Measurements from ENCODE around the gene MDFI.
A peak's percentile ranks its signal among the peaks of the same experiment; 100 is the strongest.
"Not testable (repeated sequence)": the region's sequence is repeated elsewhere in the genome, so short reads cannot be mapped to it uniquely, and the experiment has no call there.

The MDFI gene

DNA sequence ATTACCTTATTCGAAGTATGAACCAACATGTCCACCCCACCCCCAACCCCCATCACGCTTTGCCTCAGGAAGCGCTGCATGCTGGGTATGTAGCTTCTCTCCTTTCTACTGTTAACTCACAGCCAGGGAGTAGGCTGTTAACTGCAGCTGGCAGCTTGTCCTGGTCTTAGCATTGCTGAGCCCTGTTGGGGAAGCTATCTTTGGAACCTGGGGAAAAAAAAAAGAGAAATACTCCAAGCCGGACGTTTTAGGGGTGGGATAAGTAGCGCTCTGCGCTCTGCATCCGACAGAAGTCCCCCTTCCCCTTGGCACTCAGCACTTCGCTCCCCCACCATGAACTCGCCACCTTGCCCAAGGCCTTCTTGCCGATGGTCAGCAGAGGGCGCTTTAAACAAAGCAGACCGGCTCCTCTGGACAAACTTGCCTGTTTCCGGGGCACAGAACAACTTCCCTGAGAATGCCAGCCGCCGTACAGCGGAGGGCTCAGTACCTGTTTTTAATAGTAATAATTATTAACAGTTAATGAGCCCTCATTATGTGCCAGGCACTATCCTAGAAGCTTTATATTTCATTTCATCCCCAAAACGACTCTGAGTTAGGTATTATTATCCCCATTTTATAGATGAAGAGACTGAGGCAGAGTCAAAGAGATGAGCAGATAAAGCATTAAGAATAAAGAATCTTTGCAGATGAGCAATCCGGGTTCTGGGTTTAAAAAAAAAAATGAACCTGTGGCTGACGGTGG lies 35.2 kb upstream of the MDFI start:
- DNase-seq (ENCODE audit: low read depth): peak; percentile 65

DNA sequence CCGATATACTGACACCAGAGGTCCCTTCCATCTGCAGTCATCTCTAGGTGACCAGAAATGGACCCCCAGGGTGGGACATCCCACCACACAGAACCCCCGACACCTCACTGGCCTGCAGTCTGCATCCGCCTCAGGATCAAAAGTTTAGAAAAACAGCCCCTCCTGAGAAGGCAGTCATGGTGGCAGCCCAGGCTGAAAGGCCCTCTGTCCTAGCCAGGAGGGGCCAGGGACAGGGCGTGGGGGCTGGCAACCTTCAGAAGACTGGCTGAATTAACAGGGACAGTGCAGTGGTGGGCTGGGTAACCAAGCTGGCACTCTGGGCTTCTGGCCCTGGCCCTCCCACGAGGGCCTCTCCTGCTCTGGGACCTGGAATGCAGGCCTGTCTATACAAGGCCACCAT lies 34.3 kb upstream of the MDFI start:
- DNase-seq (ENCODE audit: low read depth): no peak

DNA sequence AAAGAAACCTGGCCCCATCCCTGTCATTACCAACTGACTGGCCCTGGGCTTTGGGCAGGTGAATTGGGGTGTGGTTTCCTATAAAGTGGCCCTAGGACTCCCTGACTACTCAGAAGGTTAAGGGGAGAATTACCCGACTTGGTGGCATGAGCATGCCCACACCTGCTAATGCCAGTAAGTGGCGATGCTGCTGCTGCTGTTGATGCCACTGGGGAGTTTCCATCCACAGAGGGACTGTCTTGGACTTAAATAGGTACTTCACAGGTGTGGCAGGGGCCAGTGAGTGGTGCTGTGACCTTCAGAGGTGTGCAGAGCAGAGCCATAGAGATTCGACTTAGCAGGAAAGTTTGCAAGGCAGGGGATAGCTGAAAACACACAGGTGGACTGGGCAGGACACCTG lies 32.6 kb upstream of the MDFI start:
- no peak for DNase-seq (ENCODE audit: low read depth)

DNA sequence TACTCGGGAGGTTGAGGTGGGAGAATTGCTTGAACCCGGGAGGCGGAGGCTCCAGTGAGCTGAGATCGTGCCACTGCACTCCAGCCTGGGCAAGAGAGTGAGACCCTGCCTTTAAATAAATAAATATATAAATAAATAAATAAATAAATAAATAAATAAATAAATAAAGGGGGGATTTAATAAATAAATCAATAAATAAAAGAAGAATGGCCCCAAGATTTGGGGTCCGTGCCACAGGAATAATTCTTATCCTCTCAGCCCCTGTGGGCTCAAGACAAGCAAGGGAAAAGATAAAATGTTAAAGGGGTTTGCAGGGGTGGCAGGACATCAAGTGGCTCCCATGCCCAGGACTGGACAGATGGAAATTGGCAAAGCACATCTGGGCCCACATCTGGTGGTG lies 31.2 kb upstream of the MDFI start:
- no peak for DNase-seq (ENCODE audit: low read depth)

DNA sequence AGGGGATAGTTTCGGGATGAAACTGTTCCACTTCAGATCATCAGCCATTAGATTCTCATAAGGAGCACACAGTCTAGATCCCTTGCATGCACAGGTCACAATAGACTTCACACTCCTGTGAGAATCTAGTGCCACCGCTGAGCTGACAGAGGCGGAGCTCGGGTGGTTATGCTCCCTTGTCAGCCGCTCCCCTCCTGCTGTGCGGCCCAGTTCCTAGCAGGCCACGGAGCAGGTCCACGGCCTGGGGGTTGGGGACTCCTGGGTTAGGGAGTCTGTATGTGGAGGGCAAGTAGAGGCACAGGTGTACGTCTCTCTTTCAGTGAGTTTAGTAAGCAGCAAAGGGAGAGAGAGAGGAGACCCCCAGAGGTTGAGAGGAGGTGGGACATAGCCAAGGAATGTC lies 30.5 kb upstream of the MDFI start:
- DNase-seq (ENCODE audit: low read depth): no peak

DNA sequence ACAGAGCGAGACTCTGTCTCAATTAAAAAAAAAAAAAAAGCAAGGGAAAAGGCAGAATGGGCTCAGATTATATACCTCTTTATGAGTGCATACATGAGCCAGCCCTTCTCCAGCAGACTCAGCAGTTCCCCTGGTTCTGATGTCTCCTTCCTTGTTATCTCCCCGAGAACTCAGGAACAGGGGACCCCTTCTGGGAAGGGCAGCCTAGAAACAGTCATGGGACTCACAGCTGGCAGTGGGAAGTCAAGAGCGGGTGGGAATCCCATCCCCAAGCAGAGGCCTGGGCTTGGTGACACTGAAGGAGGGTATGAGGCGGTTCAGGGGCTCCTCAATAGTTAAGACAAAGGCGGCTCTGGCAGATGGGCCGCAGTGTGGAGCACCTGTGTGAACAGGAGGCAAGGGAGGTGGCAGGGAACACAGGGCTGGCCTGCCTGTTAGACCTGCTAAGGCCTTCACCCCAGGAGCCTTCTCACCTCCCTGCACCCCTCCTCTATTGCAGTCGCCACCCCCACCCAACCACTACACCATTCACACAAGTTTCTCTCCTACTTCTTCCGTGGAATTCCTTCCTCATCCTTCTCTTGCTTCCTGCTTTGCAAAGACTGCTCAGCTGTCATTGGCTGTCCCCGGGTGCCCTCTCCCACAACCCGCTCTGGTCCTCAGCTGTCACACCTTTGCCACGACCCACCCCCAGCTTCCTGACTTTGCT lies 29.7 kb upstream of the MDFI start:
- no peak for DNase-seq (ENCODE audit: low read depth)

DNA sequence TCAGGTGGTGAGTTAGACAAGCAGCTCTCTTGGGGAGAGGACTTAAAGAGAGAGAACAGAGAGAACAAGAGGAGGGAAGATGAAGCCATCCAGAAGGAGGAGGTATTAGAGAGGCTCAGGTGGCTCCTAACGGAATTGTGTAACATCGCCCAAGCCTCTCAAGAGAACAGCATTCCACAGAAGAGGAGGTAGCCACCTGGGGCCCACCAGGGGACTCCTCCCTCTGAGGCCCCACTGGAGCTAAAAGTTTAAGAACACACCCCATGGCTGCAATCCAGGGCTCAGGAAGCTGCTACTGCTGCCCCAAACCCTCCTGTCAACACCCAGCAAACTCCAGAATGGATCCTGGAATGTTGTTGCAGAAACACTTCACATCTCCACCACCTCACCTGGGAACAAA lies 23.6 kb upstream of the MDFI start:
- no peak for DNase-seq (ENCODE audit: low read depth)

DNA sequence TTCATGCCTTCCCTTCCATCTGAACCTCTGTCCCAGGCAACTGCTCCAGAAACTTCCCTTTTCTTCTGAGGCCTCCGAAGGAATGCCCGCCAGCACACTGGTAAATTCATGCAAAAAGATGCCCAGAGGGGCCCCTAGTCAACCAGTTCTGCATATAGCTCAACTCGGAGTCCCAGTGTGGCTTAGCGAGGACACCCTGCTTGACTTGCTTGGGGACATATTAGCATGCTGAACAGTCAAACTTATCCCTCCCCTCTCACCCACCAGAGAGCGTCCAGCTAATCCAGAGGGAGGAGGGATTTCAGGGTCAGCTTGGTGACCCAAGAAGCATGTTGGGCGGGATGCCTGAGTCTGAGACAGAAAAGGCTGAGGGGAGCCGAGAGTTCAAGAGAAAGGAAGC lies 23.0 kb upstream of the MDFI start:
- no peak for DNase-seq (ENCODE audit: low read depth)

DNA sequence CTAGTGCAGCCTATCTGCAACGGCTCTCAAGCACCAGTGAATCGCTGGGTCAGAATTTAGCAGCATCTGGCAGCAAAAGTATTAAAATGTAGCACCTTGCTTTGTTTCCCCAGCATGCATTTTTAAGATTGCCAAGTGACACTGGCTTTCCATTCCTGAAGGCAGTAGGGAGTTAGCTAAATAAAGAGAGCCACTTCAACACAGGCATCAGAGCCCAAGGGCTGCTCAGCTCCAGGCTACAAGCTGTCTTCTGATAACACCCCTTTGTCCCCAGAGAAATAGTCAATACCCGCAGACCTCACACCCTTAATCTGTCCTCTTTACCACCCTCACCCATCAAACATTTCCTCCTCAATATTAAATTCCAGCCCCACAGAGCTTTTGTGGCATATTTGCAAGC lies 19.7 kb upstream of the MDFI start:
- DNase-seq (ENCODE audit: low read depth): no peak

DNA sequence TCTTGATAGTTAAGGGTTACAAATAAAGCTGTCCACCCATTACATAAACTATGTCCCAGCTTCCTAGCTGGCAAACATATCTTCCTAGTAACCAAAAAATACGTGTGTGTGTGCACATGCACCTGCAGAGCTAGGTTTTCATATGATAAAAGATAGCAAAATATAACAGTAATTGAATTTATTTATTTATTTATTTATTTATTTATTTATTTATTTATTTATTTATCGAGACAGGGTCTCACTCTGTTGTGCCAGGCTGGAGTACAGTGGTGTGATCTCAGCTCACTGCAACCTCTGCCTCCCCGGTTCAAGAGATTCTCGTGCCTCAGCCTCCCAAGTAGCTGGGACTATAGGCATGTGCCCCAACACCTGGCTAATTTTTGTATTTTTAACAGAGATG lies 19.1 kb upstream of the MDFI start:
- not testable (repeated sequence) for DNase-seq (ENCODE audit: low read depth)

DNA sequence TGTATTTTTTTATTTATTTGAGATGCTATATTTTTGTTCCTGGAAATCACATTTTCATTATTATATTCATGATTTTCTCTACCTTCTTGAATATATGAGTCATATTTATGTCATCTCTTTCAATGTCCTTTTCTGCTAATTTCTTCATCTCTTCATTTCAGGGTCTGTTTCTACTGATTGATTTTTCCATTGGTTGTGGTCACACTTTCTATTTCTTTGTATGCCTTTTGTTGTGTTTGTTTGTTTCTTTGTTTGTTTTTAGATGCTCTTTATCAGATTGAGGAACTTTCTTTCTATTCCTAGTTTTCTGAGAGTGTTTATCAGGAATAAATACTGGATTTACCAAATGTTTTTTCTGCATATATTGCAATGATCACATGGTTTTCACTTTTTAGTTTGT lies 16.9 kb upstream of the MDFI start:
- no peak for DNase-seq (ENCODE audit: low read depth)

DNA sequence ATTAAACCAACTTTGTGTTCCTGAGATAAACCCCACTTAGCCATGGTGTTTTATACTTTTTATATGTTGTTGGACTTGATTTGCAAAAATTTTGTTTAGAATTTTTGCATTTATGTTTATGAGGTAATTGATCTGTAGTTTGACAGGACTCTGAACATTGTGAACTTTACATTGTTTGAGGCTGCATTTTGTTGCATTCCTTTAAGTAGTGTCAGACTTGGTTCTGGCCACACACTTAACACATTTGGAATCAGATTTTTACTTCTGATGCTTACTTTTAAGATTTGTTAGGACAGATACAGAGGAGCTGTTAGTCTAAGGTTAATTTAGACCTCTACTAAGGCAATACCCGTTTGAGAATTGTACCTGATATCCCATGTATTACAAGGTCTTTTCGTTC lies 16.5 kb upstream of the MDFI start:
- DNase-seq (ENCODE audit: low read depth): no peak

DNA sequence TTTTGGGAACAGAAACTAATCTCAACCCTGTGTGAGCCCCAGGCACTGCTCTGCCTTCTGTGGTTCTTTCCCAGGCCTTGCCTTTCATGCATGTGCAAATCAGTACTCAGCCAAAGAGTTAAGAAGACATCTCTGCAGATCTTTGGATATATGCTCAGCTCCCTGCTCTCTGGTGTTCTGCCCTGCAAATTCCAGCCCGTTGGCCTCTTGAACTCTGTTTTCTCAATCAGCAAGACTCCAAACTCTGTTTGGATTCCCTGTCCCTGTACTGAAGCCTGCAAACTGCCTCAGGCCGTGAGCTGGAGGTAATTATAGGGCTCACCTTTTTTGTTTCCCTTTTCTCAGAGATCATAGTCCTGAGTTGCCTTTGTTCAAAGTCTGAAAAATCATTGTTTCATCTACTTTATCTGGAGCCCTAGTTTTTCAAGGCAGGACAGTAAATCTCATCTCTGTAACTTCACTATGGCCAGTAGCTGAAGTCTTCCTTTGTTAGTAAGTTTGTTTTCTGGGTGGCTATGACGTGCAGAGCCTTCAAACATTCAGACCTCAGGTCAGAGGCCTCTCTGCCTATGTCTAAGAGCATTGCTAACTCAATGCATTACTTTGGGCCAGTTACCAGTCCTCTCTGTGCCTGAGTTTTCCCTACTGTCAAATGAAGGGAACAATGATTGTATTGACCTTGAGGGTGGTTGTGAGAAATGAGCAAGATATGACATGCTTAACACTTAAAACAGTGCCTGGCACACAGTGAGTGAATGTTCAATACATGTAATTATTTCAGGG lies 15.9 kb upstream of the MDFI start:
- no peak for DNase-seq (ENCODE audit: low read depth)

DNA sequence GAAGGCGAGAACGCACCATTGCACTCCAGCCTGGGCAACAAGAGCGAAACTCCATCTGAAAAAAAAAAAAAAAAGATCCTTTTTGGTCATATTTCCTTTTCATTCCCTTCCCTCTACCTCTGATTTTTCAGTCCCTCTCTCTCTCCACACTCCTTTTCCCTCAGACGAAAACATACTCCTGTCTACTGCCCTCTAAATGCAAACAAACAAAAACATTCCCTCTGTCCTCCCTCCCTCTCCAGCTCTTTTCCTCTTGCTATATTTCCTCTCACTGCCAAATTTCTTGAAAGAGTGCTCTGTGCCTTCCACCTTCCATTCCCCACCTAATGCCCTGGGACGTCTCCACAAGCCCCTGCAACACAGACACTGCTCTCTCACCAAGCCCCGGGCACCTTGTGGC lies 14.9 kb upstream of the MDFI start:
- DNase-seq (ENCODE audit: low read depth): no peak

DNA sequence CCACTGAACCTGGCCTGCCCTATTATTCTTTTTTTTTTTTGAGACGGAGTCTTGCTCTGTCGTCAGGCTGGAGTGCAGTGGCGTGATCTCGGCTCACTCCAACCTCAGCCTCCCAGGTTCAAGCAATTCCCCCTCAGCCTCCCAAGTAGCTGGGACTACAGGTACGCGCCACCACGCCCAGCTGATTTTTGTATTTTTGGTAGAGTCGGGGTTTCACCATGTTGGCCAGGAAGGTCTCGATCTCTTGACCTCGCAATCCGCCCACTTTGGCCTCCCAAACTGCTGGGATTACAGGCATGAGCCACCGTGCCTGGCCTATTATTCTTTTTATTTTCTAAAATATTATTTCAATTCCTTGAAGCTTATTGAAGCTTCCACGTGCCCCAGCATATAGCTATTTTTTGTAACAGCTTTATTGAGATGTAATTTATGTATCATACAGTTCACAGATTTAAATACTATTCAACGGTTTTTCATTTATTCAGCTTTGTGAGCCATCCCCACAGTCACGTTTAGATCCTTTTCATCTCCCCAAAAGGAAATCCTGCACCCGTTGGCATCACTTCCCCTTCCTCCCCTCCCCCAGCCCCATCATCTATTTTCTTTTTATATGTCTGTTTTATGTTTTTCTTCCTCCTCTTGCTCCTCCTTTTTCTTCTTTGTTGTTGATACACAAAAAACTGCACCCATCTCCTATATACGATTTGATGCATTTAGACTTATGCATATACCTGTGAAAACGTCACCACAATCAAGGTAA lies 13.5 kb upstream of the MDFI start:
- no peak for DNase-seq (ENCODE audit: low read depth)

DNA sequence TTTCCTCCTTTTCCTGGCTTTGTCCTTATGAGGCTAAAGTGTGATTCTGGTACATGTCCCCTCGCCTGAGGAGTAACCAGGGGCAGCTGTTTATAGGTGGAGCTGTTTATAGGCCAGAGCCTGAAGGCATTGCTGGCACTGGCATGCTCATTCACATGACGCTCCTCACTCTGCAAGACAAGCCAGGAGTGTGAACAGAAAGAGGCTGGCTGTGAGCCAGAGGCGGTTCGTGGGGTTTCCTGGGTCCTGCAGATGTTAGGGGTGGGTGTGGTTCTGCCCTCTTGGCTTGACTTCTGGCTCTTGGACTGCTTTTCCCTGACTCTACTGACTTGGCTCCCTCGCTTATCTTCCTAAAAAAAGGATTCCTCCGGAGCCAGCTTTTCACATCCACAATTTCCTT lies 12.8 kb upstream of the MDFI start:
- peak; percentile 34 for DNase-seq (ENCODE audit: low read depth)

DNA sequence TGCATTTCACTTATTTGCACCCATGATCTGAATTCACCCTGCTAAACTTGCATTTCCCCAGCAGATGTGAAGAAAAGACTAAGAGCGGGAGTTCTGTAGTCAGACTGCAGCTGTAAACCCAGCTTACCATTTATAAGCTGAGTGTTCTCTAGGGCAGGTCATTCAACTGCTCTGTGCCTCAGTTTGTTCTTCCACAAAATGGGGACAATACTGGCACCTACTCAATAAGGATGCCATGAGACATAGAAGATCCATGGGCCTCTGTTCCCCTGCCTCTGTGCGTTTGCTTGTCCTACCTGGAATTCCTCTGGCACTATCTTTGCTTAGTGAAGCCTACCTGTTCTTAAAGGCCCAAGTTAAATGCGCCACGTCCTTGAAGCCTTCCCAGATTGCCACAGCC lies 12.2 kb upstream of the MDFI start:
- no peak for DNase-seq (ENCODE audit: low read depth)

DNA sequence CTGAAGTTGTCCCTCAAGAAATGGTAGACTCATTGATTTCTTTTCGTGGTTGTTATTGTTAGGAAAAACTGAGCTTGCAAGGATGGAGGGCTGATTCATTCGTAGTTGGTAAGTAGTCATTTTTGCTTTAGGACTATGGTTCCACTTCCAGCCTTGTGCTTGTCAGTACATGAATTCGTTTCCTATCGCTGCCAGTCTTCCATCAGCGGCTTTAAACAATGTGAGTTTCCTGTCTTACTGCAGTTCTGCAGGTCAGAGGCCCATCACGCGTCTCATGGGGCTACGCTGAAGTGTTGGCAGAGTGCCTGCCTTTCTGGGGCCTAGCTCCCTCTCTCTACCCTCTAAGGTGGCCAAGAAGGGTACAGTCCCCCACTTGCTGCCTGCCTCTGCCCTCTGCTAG lies 11.4 kb upstream of the MDFI start:
- no peak for DNase-seq (ENCODE audit: low read depth)

DNA sequence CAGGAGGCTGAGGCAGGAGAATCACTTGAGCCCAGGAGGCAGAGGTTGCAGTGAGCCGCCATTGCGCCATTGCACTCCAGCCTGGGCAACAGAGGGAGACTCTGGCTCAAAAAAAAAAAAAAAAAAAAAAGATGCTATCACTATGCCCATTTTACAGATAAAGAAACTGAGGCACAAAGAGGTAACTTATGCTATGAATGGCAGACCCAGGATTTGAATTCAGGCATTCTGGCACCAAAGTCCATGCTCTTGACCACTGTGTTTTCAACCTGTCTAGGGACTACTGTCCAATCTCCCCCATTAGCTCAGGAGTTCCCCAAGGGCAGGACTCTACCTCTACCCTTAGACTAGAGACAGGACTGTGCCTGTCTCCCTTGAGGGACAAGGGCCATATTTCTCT lies 9.1 kb upstream of the MDFI start:
- no peak for DNase-seq (ENCODE audit: low read depth)

DNA sequence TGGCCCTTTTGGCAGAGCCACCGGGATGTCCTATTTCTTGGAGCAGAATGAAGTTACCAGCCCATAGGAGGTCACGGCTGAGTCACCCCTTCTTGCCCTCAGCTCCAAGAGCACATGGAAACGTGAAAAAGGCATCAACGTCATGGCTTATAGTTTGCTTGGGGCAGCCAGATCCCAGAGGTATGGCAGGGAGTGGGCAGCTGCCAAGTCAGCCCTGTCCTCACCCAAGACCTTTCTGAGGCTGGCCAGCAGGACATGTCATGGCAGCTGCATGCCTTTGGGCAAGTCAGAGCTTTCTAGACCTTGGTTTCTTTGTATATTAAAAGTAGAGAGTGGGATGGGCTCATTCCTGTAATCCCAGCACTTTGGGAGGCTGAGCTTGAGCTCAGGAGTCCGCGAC lies 8.2 kb upstream of the MDFI start:
- no peak for DNase-seq (ENCODE audit: low read depth)

DNA sequence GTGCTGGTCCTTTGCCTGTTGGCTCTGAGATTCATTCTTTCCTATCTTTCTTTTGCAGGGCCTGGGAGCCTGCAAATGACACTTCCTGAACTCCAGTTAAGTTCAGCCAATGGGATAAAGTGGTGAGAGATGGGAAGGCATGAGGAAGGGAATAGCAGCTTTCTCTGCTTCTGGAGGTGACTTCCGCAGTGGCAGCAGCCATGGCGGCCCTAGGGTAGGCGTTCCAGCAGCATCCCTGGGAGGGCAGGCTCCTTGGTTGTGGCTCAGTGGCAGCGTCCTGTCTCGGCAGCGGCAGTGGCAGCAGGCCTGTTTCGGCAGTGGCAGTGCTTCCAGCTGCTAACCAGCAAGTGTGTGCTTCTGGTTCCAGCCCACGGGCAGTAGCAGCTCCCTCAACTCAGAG lies 7.3 kb upstream of the MDFI start:
- no peak for DNase-seq (ENCODE audit: low read depth)

DNA sequence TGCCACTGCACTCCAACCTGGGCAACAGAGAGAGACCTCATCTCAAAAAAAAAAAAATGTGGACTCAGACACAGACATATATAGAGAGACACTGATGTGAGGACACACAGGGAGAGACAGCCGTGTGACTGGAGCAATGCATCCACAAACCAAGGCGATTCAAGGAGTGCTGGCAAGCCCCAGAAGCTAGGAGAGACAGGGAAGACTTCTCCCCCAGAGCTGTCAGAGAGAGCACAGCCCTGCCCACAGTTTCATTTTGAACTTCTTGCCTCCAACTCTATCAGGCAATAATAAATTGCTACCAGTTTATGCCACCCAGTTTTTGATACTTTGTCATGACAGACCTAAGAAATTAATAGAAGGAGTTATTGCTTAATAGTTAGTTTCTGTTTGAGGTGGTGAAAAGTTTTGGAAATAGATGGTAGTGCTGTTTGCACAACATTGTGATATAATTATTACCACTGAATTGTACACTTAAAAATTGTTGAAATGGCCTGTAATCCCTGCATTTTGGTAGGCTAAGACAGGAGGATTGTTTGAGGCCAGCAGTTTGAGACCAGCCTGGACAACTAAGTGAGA lies 5.1 kb upstream of the MDFI start:
- no peak for DNase-seq (ENCODE audit: low read depth)

Data from fibroblast of the conjunctiva (primary cell).